HG02610 (cell line): ENCODE data around the gene PPAN.

ENCODE experiments used
- ATAC-seq: cut with Tn5 transposase; IDR thresholded peaks from one replicate; pipeline ENCODE4 v1.9.1; 2021; ENCODE audit warnings: mild to moderate bottlenecking, moderate library complexity; ENCODE audit not compliant: unreplicated experiment

PPAN gene

DNA sequence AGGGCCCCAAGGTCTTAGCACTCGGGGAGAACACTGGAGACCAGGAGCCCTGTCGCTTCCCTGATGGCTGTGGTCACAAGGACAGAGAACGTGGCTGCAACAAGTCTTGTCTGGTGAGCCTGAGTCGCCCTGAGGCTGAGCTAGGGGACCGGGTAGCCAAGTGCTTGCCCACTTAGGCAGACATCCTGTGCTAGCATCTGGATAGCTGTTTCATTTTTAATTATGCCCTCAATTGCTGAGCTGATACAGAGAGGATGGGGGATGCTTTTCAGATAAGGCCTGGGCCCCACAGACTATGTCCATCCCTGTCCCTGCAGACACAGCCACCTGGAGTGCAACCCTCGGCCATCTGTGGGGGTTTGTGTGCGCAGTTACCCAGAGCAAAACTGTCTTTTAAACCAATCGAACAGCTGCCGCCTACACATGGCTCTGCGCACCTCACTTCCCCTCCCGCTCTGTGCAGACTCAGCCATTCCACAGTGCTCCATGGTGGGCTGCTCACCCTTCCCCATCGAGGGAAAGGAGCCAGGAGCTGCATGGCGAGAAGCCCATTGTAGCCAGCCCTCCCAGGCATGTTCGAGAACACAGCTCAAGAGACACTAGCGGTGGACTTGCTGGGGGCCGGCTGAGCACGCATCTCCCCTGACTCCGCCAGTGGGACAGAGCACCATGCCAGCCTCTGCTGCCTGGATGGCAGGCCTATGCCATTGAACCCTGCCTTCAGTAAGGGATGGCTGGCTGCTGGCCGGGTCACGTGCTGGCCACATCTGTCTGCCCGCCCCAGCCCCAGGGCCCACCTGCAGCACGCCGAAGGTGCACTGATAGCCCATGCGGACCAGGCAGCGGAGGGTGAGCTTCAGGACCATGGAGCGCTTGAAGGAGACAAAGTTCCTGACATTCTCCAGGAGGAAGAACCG, 33.0 kb downstream of the PPAN start:
- ATAC-seq, result no peak

DNA sequence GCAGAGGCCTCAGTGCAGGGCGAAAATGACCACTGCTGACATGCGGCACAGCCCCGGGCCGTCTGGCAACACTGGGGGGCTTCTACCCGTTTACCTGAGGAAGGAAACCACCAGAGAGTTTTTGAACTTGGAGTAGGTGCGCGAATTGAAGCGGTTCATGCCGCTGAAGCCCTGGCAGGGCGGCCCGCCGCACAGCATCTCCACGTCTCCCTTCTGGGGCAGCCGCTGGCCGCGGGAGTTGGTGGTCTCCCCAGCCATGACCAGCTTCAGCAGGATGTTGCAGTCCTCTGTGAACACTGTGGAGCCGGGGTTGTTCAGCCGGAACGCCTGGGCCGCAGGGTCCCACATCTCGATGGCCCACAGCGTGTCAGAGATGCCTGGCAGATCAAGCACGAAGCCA, 33.8 kb downstream of the PPAN start:
- no peak for ATAC-seq

DNA sequence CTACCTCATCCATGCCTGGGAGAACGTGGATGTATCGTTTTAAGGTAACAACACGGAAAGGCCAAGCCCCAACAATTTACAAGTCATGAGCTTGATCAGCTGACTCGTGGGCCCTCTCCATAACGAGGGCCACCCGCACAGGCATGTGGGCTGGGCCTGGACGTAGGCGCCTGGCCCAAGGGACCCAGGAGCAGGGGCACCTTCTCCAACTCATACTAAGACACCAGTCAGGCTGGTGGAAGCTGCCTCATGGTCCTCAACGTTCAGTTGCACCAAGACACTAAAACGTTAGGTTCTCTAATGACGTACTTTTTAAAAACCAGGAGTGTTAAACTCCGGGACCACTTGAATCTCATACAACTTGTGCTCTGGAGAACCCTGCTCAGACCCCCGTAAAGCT, 35.3 kb downstream of the PPAN start:
- ATAC-seq, result no peak

DNA sequence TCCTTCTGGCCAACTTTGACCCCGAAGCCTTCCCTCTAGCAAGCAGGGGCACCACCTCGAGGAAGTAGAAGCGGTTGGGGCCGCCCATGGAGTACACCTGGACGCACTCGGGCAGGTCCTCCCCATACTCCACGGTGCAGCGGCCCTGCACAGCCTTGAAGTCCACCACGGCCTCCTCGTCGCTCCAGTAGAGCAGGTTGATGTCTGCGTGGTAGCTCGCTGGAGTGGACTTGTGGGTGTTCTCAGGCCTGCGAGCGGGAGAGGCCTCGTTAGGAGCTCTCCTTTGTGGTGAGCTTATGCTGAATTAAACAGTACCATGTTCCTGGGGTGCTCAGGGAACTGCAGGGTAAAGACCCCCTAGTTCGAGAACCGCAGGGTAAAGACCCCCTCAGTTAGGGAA, 35.8 kb downstream of the PPAN start:
- no peak for ATAC-seq

DNA sequence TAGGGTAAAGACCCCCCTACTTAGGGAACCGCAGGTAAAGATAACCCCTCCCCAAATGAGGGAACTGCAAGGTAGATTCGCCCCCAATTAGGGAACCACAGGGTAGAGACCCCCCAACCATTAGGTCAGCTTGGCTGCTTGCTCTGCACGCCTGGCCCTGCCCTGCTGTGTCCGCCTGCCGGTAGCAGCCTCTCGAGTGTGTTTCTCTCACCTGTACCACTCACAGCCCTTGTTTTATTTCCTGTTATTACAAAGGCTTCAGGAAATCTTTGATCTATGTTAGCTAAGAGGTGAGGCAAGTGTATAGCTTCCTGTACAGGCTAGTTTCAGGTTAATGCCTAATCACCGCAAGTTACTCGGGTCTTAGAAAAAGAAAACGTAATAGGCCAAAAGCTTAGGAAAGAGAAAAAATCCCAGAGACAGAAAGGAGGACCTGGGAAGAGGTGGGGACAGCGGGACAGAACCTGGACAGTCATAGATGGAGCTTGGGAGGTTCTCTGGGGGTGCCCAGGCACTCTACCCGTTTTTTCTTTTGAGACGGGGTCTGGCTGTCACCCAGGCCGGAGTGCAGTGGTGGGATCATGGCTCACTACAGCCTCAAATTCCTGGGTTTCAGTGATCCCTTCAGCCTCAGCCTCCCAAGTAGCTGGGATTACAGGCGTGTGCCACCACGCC, 36.7 kb downstream of the PPAN start:
- ATAC-seq, result no peak

DNA sequence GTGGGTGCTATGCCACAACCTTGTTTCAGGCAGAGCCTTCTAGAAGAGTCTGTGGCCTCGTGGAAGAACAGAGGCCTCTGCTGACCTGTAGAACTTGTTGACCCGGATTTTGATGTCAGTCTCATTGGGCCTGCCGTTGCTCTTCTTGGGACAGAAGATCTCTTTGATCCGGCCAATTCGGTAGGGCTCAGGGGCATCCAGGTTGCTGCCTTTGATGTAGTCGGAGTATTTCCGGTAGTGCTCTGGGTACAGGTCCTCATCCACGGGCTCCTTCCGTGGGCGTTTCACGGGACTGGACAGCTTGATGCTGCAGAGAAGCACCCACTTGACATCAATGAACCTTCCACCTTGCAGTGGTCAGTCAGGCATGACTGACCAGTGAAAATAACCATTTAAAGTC, 37.5 kb downstream of the PPAN start:
- ATAC-seq, result no peak

DNA sequence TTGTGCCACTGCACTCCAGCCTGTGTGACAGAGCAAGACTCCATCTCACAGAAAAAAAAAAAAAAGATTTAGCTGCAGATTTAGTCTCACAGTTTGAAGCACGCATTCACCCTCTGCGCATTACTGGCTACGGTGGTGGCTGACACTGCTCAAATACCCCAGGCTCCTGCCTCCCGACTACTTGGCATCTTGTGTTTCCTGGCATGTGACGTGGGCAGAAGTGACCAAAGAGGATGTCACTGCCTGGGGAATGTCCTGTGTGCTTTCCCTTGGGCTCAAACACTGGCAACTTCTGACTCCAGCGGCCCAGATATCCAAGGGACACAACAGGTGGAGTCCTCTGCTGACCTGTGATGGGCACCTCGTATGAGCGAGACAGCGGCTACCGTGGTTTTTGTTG, 38.2 kb downstream of the PPAN start:
- no peak for ATAC-seq

DNA sequence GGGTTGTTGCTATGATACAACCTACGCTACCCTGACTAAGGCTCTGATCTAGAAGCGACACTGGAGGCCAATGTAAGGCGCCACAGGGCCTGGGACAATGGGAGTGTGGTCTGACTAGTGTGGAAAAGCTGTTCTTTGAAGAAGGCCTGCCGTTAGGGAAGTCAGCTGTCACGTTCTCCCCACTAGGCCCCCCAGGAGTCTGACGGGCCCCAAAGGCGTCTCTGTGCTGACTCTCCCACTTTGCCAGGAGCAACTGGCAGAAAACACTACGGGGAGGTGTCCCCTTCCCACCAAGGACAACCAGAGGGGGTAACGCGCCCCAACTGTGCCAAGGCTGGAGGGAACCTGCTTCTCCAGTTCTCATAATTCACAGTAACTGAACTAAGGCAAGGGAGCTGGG, 38.9 kb downstream of the PPAN start:
- ATAC-seq, result no peak

DNA sequence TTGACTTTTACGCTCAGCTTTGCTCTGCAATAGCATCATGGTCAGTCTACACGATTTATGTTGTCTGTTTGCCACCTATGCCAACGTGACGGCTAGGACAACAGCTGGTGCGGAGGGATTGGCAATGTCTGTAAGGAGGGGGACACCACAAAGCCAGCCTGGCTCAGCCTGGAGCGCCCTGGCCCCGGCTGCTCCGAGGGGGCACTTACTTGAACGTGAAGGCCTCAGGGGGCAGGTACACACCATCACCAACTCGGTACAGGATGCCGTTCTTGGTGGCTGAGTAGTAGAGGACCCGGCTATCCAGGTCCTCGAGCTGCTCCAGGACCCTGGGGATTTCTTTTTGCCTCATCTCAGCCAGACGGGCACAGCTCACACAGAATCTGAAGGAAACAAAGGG, 40.0 kb downstream of the PPAN start:
- no peak for ATAC-seq

DNA sequence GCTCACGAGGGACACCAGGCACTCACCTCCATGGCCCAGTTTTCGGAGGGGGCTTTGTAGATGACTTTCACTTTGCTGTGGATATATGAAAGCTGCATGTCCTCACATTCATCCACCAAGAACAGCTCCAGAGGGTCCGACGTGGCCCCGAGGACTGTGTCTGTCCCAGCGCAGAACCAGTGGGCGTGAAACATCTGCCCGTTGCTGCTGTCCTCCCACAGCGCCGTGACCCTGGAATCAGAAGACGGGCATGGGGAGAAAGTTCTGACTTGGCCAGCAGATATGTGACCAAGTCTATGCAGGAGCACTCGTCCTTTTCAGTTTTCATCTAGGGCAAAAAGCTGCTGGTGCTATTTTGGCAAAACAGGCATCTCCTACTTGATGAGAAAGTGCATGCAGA, 43.3 kb downstream of the PPAN start:
- no peak for ATAC-seq

DNA sequence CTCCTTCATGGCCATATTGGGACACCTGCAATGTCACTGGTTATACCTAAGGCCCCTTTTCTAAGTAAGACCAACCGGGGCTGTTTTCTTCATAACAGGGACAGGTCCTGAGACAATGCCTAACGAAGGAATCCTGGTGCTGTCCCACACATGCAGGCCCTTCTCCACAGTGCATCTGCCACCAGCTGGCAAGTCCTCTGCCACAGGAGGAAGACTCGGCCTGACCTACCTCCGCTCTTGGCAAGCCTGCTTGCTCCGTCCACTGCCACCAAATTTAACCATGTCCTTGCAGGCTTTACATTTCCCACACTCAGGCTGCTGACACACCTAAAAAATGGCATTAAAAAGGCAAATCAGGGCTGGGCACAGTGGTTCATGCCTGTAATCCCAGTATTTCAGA, 45.4 kb downstream of the PPAN start:
- no peak for ATAC-seq

DNA sequence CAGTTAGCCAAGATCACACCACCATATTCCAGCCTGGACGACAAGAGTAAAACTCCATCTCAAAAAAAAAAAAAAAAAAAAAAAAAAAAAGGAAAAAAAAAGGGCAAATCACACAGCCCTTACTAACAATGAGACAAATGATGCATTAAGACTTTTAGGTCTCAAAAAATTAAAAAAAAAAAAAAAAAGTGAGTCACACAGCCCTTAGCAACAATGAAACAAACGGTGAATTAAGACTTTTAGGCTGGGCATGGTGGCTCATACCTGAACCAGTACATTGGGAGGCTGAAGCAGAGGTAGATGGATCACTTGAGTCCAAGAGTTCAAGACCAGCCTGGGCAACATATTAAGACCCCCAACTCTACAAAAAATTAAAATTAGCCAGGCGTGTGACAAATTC, 45.9 kb downstream of the PPAN start:
- no peak for ATAC-seq

DNA sequence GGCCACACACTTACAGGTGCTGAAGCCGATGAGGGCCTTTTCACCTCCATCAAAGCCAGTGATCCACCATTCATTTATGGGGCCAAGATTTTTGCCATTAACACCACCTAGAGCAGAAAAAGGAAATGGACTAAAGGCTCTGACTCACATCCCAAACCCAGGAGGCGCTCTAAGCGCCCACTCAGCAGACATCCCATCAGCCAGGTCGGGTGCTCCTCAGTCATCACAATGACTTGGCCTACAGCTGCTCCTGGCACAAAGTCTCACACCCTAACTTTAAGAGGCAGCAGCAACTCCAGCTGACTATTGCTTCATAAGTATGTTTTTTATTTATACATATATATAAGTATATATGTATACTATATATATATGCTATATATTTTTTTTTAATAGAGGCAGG, 49.7 kb downstream of the PPAN start:
- ATAC-seq, result no peak

DNA sequence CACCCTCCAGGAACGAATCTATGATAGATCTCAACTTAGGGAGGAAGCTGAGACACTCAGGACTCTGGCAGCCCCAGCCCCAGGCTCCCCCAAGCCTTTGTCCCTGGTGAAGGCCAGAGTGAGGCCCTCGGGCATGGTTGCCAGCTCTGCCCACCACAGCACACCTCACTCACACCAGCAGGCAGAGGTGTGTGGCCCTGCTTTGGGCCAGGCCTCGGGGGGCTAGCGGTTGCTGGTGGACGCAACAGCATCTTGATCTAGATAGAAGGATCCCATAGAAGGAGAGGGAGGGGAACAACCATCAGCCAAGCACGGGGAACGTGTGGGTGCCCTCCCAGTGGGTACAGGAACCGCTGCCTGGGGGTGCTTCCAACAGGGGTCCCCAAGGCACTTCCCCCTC, 51.9 kb downstream of the PPAN start:
- no peak for ATAC-seq

DNA sequence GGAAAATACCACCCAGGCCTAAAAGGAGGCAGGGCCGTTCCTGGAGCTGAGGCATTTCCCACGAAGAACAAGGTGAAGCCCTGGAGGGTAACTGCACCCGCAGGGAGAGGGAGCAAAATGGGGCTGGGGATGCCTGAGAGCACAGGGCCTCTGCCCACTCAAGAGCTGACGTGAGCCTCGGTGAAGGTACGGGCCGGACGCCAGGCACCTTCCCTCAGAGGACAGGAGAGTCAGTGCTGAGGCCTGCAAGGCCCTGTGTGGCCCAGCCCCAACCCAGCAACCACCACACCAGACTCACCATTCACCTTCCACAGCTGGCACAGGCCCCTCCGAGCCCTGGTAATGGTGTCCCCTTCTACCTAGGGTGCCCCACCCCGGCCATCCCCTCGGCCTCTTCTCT, 52.3 kb downstream of the PPAN start:
- ATAC-seq, result no peak

DNA sequence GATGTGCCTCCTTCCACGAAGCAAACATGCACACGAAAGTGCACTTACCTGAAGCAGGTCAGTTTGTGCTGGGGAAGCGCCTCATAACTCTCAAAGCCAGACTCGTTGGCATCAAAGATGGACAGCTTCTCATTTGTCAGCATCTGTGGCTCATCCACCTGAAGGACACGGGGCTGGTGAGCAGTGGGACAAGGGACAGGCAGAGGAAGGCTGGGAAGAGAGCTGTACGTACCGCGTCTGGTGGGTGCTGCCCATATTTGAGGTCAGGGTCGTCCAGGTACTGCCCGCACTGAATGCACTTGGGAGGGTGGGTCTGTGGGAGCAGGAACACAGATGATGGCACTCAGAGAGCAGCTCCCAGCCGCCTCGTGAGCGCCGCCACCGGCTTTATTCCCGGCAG, 53.4 kb downstream of the PPAN start:
- no peak for ATAC-seq
